ENCODE results near the gene CYB5A.

DNA sequence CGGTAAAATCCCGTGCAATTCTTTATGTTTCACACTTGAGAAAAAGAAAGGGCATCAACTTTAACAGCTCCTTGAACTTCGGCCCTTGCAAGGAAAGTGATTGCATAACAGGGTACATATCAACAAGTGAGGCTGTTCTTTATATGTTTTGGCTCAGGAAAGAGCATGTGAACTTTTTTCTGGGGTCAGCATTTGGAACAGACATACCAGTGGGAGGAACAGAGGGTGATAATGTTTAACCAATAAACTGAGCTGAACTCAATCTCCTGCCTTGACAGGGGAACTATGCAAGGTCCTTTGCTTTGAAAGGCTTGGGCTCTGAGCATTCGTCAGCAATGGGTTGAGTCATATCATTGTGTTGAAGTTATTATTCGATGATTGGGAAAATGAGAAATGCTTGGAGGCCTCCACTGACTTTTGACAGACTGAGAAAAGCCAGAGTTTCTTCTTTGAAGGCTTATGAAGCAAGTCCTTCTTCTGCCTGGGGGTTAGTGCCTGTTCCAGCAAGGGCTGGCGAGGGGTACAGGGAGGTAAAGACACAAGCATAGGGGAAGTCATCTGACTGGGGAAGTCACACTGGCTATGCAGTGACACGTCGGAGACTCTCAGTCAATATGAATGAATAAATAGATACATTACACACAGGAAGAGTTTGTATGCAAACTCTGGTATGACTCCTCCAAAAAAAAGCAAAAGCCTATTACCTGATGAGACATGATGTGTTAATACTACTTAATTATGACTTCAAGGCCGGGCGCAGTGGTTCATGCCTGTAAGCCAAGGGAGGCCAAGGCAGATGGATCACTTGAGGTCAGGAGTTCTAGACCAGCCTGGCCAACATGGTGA, 57.2 kb downstream of the CYB5A start:
- TF ChIP-seq, protein P1, sequence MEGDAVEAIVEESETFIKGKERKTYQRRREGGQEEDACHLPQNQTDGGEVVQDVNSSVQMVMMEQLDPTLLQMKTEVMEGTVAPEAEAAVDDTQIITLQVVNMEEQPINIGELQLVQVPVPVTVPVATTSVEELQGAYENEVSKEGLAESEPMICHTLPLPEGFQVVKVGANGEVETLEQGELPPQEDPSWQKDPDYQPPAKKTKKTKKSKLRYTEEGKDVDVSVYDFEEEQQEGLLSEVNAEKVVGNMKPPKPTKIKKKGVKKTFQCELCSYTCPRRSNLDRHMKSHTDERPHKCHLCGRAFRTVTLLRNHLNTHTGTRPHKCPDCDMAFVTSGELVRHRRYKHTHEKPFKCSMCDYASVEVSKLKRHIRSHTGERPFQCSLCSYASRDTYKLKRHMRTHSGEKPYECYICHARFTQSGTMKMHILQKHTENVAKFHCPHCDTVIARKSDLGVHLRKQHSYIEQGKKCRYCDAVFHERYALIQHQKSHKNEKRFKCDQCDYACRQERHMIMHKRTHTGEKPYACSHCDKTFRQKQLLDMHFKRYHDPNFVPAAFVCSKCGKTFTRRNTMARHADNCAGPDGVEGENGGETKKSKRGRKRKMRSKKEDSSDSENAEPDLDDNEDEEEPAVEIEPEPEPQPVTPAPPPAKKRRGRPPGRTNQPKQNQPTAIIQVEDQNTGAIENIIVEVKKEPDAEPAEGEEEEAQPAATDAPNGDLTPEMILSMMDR (IDR thresholded peaks at IDR 0.05): no peak
- no peak for TF ChIP-seq POLR2A (IDR thresholded peaks at IDR 0.05)
